Fibroblast of peridontal ligament (primary cell): ENCODE data around the gene NPTXR.

ENCODE experiments used
- DNase-seq: peaks from one replicate; pipeline ENCODE4 v3.0.0-alpha.2; 2010; ENCODE audit errors: extremely low read depth

NPTXR gene

GRCh38 chr22:38799265-38800002, 44.4 kb downstream of the NPTXR start:
- DNase-seq: peak; percentile 64

- DNase-seq: no peak
These were observed 45.3 kb downstream of the NPTXR start for GRCh38 chr22:38798496-38798895.

- DNase-seq: no peak
These were observed 47.4 kb downstream of the NPTXR start for GRCh38 chr22:38796262-38796957.

- DNase-seq: no peak
These were observed 48.3 kb downstream of the NPTXR start for GRCh38 chr22:38795569-38795968.

- DNase-seq: peak; percentile 99
These were observed 49.9 kb downstream of the NPTXR start, which contains the start of gene DNAL4 for GRCh38 chr22:38793721-38794466. TSS of gene DNAL4 (minus strand) at chr22:38794143. CDS start at chr22:38782731, 11,412 bp downstream.

GRCh38 chr22:38793317-38793716, 50.5 kb downstream of the NPTXR start:
- DNase-seq: peak; percentile 11

GRCh38 chr22:38792833-38793232, 51.0 kb downstream of the NPTXR start:
- no peak for DNase-seq

- no peak for DNase-seq
These were observed 54.2 kb downstream of the NPTXR start for GRCh38 chr22:38789606-38790005.

GRCh38 chr22:38788846-38789245, 55.0 kb downstream of the NPTXR start:
- DNase-seq: no peak

- DNase-seq: peak; percentile 92
These were observed 55.6 kb downstream of the NPTXR start for GRCh38 chr22:38788021-38788816.

- DNase-seq: no peak
These were observed 57.2 kb downstream of the NPTXR start for GRCh38 chr22:38786631-38787030.

GRCh38 chr22:38784856-38785255, 59.0 kb downstream of the NPTXR start:
- DNase-seq: no peak

GRCh38 chr22:38784035-38784434, 59.8 kb downstream of the NPTXR start:
- DNase-seq: no peak

GRCh38 chr22:38783095-38783615, 60.7 kb downstream of the NPTXR start:
- no peak for DNase-seq

GRCh38 chr22:38782402-38783094, 61.3 kb downstream of the NPTXR start:
- peak; percentile 59 for DNase-seq

- DNase-seq: no peak
These were observed 62.8 kb downstream of the NPTXR start for GRCh38 chr22:38781033-38781432.

GRCh38 chr22:38777087-38777671, 66.6 kb downstream of the NPTXR start:
- DNase-seq: no peak

GRCh38 chr22:38776086-38776485, 67.7 kb downstream of the NPTXR start:
- no peak for DNase-seq

- no peak for DNase-seq
These were observed 68.2 kb downstream of the NPTXR start for GRCh38 chr22:38775656-38776055.

GRCh38 chr22:38774496-38775166, 69.2 kb downstream of the NPTXR start:
- no peak for DNase-seq
